NCI-H510A (cell line): ENCODE data around the gene MYOCOS.
"Not testable (repeated sequence)": the region's sequence is repeated elsewhere in the genome, so short reads cannot be mapped to it uniquely, and the experiment has no call there.

ENCODE experiments used
- DNase-seq: peaks from one replicate; lab custom pipeline; 2025; lab: John Stamatoyannopoulos, UW

The MYOCOS gene

GRCh38 chr1:171625225-171625624 is 3.2 kb downstream of the MYOCOS start:
- DNase-seq, result no peak

DNA sequence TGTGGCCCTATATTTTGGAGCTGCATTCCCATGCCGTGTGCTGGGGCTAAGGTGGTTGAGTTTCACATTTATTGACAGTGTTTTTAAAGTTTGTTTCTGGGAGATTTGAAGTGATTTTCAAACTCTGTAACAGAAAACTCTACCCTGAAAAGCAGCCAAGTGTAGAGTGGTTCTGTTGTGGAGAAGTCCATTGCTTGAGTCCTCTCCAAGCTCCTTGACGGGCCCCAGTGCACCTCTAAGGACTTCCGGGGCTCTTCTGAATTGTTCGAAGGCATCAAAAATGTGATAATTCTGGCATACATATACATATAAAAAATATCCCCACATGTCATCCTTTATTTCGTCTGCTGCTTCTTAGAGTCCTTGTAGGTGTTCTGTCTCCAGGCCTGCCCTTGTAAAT is 5.0 kb downstream of the MYOCOS start:
- DNase-seq, result no peak

- no peak for DNase-seq
These were observed 6.2 kb downstream of the MYOCOS start for GRCh38 chr1:171628225-171628624.

- no peak for DNase-seq
These were observed 13.6 kb downstream of the MYOCOS start for GRCh38 chr1:171635661-171636060.

DNA sequence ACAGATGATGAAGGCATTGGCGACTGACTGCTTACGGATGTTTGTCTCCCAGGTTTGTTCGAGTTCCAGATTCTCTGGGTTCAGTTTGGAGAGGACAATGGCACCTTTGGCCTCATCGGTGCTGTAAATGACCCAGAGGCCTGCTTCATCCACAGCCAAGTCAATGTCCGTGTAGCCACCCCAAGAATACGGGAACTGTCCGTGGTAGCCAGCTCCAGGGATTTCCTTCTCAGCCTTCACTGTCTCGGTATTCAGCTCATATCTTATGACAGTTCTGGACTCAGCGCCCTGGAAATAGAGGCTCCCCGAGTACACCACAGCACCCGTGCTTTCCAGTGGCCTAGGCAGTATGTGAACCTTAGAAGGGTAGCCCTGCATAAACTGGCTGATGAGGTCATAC is 14.1 kb downstream of the MYOCOS start:
- DNase-seq, result no peak

DNA sequence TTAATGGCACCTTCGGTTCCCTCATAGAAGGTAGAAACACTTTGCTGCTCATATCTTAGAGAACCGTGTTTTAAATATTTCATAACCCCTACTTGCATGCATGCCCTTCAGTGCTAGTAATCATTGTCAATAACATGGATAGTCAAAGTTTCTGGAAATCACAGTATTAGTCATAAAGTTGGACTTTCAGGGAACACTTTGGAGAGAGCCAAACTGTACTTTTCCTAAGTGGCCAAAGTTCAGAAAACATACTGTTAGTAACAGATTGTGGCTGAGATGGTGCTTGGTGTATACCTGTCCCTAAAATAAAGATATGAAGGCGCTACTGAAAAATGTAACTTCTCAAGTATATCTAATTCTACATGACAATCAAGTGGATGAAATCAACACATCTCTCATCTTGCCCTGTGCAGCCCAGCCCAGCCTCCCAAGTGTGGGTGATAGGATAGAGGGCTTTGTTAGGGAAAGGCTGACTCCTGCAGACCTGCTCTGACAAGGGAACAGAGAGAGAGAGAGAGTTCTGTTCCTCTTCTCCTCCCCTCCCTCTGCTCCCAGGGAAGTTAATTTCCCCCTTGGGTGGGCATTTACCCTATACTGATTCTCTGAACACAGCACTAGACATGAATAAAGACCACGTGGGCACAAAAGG is 16.0 kb downstream of the MYOCOS start:
- no peak for DNase-seq

DNA sequence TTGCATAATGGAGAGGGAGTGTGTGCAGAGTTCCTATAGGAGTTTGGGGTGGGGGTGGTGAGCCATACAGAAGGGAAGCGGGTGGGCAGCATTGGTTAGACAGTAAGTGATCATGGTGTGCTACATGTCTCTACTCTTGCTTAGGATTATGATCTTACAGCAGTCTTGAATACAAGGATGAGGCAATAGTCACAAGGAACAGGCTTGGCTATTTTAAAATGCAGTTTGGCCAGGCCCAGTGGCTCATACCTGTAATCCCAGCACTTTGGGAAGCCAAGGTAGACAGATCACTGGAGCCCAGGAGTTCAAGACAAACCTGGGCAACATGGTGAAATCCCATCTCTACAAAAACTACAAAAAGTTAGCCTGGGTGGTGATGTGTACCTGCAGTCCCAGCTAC is 18.2 kb downstream of the MYOCOS start:
- DNase-seq, result no peak

DNA sequence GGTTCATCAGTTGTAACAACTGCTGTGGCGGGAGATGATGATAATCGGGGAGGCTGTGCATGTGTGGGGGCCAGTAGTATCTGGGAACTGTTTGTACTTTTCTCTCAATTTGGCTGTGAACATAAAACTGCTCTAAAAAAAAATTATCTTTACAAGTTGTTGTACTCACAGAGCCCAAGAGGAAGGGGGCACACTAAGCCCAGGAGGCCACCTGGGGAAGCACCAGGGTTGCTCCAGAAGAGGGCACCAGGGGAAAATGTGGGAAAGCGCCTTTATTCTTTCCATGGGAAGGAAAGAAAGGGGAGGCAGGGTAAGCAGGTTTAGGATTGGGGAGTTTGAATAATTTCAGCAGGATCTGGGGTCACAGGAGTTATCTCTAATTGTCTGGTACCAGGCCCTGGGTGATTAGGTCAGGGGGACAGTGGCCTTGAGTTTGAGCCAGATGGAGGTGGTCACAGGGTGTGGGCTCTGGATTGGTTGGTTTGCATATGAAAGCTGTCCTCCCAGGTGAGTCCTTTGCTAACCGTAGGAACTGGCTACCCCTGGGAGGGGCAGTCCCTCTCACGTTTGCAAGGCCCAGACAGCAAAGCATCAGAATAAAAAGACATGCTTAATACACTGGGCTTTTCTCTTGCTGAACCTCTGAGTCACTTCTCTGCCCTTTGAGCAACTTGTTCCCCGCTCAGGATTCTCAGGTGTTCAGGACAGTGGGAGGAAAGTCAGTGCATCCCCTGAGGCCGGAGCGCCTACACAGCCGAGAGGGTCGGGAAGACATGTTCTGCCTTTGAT is 19.2 kb downstream of the MYOCOS start:
- DNase-seq, result no peak

GRCh38 chr1:171642197-171642596 is 20.2 kb downstream of the MYOCOS start:
- no peak for DNase-seq

DNA sequence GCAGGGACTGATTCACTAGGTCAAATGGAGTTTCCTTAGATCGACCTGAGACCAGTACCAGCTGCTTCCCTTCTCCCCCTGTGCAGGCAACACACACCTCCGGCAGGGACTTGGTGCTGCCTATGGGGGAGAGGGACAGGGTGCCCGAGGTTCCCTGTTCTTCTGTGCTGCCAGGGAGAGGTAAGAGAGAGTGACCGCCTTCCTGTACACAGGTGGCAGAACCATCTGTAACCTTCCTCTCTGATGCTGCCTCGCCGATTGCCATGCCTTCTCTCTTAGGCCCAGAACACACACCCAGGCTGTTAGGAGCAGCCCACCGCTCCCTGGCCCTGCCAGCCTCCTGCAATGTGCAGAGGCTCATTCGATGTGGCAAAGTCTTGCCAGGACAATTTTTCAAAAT is 21.1 kb downstream of the MYOCOS start:
- DNase-seq, result no peak

- peak; percentile 75 for DNase-seq
These were observed 22.9 kb downstream of the MYOCOS start for GRCh38 chr1:171644805-171645483.

DNA sequence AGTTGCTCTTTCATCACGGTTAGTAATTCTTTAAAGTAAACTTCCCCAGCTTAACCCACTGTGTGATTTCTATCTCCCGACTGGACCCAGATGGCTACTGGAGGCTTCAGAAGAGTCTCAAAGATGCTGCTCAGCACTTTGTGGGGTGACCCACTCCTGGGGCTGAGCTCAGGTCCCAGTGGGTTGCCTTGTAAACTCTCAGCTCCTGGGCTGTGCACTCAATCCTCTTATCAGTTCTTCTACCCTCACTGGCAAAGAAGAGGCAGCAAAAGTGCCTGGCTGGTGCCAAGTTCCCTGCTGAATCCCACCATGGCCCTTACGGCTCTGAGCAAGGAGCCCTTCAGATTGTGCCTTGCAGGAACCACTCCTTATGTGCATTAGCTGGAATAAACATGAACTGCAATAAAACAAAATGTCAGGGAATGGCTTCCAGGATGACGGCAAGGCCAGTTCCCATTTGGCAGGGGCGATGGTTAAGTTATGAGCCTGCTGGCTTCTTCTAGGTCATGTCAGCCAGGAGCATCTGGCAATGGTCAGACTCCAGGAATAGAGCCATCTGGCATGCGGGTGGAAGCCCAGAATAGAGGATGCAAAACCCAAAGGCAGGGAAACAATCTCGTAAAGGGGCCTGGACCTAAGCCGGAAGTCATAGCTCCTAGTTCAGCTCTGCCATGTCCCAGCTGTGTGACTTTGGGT is 23.7 kb downstream of the MYOCOS start:
- no peak for DNase-seq

- DNase-seq, result no peak
These were observed 24.2 kb downstream of the MYOCOS start for GRCh38 chr1:171646249-171646560.

GRCh38 chr1:171652234-171652822 is 30.3 kb downstream of the MYOCOS start, which contains the start of gene MYOC:
TSS of gene MYOC (minus strand) at chr1:171652688. CDS start at chr1:171652611, 77 bp downstream.
- no peak for DNase-seq

DNA sequence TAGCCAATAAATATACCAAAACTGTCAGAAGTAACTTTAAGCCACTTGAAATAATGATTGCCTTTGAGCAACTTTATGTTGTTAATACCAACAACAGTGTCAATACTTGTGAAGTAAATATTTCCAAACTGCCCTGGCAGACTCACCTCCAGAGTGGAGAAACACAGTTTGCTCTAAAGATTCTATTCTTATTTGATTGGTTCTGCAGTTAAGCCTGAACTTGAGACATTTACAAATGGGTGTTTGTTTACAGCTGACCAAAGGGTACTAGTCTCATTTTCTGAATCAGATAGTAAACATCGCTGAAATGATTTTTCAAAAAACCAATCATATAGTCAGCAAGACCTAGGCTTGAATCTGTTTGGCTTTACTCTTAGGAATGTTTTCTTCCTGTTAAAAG is 31.8 kb downstream of the MYOCOS start:
- DNase-seq, result no peak

- no peak for DNase-seq
These were observed 32.3 kb downstream of the MYOCOS start for GRCh38 chr1:171654201-171654941.

GRCh38 chr1:171654942-171655745 is 33.1 kb downstream of the MYOCOS start:
- no peak for DNase-seq

DNA sequence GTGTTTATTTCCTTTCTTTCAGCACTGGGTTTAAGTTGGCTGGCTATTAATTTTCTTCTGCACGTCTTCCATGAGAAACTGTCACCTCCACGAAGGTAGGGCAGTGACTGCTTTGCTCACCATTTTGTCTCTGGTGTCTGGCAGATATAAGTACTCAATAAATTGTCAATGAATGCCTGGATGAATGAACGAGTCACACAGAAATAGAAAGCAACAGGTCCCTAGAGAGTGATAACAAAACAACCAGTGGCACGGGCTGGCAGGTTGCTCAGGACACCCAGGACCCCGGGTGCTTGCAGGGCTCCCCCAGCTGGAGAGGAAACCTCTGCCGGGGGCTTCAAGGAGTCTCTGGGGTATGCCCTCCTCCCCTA is 33.7 kb downstream of the MYOCOS start:
- DNase-seq, result no peak

DNA sequence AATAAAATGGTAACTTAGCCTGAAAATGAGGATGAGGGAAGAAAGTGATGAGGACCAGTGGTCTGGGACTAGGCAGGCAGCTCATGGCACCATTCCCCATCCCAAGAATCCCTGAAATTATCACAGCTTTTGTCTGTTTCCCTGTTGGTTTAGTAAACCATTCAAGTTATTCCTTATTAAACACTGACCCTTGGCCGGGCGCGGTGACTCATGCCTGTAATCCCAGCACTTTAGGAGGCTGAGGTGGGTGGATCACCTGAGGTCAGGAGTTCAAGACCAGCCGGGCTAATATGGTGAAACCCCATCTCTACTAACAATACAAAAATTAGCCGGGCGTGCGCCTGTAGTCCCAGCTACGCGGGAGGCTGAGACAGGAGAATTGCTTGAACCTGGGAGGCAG is 34.2 kb downstream of the MYOCOS start:
- not testable (repeated sequence) for DNase-seq

DNA sequence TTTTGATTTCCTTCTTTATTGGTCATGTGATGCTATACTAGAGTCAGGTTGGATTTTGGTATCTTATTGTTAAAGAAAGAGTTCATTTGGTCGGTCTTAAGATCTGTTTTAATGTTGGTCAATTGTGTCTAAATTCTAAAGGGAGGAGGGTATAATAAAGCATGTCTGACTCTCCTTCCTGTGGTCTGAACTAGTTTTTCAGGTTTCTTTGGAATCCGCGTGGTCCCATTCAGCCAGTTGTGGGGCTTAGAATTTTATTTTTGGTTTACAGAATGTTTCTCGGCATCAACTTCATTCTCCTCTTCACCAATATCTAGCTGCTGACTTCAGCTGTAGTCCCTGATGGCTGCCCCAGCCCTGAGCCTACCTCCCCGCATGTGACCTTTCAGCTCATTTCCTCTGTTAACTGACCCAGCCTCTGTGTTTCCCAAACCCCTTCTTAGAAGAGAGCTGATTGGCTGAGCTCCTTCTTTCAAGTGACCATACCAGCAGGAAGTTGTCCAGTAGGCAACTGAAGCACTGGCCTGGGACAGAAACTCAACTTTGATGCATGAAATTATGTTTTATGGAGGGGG is 39.1 kb downstream of the MYOCOS start:
- no peak for DNase-seq
